Lung microvascular endothelial cell (primary cell): ENCODE results near the gene ASB18. TPM values are rescaled to one million over a fixed set of nuclear protein-coding genes. Genes with fewer than 3 reads are reported as not detected.

Source experiments
- total RNA-seq: library from RNA; depleted of rRNA; stranded (reverse); fragments of >200 nt; gene quantifications from 2 replicates; pipeline ENCODE4 v1.2.1, GENCODE V29; 2014

Gene ASB18
- total RNA-seq, 1 donor from 2014 or later: not detected

Other genes starting within 250 kb of the ASB18 start
- gene GBX2, start 96.0 kb downstream of the ASB18 start, total RNA-seq: under 0.01 and 2.0 TPM in 2 replicates